DMS53 treated with DMSO at 0.1 percent for 48 hours (cell line): ENCODE measurements around the gene USP24.
"Not testable (repeated sequence)": the region's sequence is repeated elsewhere in the genome, so short reads cannot be mapped to it uniquely, and the experiment has no call there.

Source experiments
- DNase-seq: peaks from one replicate; lab custom pipeline; 2025; ENCODE audit not compliant: unreplicated experiment; lab: John Stamatoyannopoulos, UW

USP24 gene

DNA sequence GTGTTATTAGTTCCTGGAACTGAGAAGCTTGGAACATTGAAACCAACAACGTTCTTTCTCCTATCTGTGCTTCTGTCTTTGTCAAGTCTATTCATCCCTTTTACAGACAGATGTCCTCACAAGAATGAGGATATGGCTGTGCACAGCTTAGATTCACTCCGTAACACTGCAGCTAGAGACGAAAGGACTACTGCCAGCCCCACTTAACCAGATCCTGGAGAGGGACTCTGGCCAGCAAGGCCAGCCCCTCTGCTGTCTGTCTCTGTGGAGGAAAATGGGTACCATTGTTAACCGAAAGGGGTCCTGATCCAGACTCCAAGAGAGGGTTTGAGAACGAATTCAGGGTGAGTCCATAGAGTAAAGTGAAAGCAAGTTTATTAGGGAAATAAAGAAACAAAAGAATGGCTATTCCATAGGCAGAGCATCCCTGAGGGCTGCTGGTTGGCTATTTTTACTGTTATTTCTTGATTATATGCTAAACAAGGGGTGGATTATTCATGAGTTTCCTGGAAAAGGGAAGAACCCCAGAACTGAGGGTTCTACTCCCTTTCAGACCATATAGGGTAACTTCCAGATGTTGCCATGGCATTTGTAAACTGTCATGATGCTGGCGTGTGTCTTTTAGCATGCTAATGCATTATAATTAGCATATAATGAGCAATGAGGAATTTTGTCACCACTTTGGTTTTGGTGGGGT lies 17.4 kb upstream of the USP24 start:
- no peak for DNase-seq

DNA sequence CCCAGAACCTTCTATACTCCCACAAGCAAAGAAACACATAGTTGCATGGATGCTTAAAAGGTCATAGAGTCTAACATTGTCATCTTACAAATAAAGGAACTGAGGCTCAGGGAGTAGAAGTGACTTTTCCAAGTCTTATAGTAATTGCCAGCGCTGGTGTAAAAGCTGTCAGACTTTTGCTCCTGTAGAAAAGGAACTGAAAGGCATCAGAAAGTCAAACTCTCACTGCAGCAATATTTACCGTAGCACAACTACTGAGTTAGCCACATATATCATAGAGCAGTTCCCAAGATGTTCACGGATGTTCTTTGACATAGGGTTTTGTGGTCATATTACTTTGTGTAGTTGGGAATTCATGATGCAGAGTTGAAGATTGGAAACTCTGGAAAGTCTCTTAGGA lies 16.6 kb upstream of the USP24 start:
- no peak for DNase-seq

DNA sequence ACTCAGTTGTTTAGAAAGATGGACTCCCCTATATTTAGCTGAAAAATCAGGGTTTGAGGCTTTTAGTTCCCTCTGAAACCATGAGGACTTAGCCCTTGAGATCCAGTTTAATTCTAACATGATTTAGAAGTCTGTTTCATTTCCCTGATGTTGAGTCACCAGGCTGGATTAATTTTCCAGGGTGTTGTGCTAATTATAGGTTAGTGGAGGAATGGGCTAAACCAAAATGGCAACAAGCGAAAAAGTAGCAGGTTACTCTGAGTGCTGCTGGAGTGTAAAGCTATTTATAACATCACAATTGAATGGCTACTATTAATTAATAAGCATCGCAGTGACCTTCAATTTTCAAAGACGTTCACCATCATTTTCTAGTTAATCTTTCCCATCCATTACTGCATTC lies 15.5 kb upstream of the USP24 start:
- no peak for DNase-seq

DNA sequence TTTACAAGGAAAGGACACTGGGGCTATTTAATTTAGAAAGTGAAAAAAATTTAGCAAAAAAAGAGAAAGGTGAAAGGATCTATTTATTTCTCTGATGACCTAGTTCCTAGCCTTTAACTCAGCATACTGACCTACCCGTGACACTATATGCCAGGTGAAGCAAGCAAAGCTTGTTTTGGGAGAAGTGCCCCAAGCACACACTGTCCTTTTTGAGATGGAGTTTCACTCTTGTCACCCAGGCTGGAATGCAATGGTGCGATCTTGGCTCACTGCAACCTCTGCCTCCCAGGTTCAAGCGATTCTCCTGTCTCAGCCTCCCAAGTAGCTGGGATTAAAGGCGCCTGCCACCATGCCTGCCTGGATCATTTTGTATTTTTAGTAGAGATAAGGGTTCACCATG lies 14.6 kb upstream of the USP24 start:
- DNase-seq = not testable (repeated sequence)

DNA sequence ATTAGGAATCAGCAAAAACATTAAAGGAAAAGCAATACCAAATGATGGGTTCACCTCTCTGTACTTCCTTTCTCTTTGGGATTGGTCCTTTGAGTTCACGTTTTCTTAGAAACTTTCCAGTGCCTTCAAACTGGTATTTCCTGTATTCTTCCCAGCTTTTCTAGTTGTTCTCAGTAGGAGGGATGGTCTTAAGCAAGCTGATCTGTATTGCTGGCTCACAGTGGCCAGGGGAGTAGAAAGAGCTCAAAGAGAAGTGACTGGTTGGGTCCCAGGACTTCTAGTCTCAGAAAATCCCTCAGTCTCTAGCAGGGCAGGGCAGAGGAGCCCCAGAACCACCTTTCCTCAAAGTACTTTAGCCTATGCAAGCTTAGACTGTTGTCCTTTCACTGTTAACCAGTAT lies 10.1 kb upstream of the USP24 start:
- DNase-seq = no peak

DNA sequence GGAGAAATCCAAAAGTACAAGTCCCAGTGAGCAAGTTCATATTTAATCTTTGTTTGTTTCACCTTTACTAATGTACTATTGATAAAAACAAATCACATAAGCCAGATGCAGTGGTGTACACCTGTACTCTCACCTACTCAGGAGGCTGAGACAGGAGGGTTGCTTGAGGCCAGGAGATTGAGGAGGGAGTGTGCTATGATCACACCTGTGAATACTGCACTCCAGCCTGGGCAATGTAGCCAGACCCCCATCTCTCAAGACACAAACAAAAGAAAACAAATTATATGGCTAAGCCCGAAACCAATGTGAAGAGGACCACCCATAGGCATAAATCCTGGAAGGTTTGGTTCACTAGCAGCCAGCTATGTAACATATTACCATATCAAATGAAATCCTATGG lies 9.6 kb upstream of the USP24 start:
- no peak for DNase-seq

DNA sequence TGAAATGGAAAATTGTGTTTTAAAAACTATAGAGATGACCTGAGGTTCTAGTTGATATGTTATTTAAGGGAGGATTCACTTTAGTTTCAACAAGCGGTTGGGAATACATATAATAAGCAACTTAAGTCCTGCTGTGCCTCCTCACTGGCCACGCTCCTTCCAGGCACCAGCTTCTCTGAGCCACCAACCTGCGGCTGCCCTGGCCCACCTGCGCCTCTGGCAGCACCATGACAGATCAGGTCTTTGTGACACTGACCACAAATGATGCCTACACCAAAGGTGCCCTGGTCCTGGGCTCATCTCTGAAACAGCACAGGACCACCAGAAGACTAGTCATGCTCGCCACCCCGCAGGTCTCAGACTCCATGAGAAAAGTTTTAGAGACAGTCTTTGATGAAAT lies 7.0 kb upstream of the USP24 start:
- DNase-seq = no peak

DNA sequence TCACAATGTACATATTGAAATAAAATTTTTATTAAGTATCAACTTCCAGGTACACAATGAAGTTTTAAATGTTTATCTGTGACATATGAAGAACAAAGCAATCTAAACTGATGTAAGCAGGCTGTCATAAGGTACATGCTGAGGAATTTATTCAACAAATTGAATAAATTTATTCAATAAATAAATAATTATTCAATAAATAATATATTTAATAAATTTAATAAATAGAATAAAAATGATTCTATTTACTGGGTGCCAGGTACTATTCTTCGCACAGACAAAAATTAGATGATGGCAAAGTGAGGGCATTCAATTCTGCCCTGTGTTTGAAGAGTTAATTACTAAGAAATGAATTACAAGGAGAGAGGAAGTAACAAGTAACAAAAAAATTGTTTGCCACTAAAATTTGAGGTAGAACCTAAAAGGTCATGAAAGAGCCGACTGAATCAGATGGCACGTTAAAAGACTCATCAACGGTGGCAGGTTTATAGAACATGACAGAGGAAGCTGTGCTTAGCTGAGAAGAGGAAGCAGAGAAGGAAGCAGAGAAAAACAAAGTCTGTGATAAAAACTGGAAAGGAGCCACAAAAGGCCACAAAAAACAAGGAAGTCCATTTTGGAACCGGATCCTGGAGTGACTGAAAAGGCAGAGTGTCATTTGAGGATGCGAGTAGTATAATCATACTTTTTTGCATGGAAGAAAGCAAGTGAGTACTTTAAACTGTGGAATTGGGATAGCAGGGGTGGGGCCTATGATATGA lies 2.2 kb upstream of the USP24 start:
- peak; percentile 20 for DNase-seq

DNA sequence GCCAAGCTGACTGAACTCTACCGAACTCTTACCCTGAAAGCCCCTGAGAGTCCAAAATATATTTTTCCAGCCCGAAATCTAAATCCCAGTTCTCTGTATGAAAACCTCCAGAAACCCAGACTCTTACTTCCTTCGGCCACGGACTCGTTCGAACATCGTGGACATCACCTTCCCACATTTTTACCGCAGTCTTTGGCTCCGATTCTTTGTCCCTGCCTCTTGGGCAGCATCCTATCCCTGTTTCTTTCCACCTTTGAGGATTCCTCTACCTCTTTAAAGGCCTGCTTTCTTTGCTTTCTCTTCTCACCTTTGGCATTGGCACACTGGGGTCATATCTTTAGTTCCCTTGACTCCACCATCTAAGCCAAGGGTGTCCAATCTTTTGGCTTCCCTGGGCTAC lies 932 bp upstream of the USP24 start:
- peak; percentile 44 for DNase-seq

DNA sequence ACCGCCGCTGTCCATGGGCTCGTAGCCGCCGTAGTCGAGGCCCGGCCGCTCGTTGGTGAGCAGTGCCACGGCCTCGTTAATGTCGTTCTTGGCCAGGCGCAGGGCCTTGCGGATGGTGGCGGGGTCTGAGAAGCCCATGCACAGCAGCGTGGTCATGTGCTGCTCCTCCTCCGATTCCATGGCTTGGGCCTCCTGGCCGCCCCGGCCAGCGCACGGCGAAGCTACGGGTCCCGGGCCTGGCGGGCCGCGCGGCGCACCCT lies 300 bp downstream of the USP24 start:
- DNase-seq = no peak

DNA sequence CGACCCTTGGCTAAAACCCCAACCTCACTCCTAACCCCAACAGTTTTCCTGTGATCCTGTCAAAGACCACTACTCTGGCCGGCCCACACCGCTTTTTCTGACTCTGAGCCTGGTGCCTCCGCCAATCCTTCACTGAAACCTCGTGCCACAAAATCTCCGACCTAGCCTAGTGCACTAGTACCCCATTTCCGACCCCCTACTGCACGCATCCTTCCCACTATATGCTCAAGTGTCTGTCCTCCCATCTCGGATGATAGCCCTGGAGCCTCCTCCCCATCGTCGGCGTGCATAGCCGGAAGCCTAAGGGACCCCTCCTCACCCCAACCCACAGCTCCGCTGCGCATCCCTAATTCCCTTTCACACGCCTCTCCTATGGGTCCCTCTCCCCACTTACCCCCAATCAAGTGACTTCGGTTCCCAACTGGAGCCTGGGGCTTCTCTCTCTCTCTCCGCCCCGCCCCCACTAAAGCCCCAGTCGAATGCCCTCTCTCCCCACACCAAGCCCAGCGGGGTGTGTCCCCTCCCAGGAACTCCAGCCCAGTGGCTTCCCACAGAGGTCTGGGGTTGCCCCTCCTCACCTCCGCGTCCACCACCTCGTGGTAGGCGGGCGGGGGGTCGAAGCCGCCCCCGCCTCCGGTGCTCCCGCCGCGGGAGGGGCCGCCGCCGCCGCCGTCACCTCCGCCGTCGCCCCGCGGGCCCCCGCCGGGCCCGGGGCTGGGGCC lies 791 bp downstream of the USP24 start:
- DNase-seq = no peak

DNA sequence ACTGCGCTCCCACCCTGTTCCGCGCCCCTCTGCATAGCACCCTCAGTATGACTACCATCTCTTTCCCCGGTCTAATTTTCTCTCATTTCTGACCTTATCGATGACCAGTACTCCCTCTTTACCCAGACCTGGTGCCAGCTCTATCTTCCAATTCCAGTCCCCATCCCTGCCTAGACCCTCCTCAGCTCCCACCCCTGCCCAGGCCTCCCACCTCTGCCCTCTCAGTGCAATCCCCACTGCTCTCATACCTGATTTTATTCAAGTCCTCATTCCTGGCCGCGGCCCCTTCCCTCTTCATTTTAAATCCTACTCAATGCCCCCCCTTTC lies 1.3 kb downstream of the USP24 start:
- no peak for DNase-seq

DNA sequence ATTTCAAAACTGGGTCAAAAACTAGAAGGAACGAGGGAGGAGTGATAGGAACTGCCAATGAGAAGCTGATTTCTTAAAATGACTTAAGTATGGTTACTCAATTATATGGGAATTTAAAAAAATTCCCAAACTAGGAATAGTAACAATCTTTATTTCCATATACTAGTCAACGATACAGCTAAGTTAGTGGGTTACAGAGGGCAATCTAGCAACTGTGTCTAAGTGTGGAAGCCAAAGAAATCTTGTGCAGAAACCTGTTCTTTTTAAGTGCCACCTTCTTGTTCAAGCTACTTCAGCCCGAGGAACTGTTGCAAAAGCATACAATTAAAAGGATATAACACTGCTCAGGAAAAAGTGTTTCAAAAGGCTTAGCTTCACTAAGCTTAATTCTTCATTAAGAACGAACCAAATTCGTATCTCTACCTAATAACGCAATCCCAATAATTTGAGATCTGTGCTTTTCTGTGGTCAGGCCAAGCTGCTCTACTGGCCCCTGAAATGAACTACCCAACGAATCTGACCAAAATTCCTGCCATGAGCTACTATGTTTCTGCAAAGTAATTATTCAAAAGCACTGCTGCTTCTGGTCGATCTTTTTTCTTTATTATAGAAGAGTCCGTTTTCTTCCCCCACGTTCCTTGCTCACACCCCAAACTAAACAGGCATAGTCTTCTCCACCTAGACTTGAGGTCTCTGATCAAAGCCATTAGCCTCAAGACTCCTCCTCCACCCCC lies 1.8 kb downstream of the USP24 start:
- no peak for DNase-seq

DNA sequence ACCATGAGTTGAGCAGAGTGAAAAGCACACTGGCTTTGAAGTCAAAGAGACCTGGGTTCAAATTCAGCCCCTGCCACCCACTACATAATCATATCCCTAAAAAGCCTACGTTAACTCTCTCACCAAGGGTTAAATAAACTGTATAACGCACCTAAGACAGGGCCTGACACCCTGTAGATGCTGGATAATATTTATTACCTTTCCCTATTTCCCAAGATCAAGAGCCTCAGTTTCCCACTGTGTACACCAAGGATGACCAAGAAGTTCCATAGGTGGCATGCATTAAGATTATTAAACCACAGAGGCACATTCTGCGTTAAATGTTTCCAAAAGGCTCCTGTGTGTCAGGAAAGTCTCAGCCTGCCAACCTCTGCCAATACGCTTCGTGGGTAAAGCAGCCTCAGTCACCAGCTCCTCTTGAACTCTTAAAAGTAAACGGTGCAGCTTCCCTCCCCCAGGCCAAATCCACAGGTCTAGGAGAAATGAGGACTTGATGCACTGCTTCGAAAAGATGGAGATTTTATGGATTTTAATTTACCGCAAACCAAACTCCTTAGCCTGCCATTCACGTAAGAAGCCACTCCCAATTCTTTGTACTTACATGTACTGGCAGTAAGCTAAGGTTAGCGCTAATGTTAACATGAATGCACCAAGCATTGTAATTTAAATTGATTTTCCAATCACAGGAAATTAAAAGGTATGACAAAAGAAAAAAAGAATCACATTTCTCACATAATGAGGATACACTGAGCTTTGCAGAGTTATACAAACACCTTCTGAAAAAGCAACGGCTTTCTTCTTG lies 2.6 kb downstream of the USP24 start:
- DNase-seq = no peak

DNA sequence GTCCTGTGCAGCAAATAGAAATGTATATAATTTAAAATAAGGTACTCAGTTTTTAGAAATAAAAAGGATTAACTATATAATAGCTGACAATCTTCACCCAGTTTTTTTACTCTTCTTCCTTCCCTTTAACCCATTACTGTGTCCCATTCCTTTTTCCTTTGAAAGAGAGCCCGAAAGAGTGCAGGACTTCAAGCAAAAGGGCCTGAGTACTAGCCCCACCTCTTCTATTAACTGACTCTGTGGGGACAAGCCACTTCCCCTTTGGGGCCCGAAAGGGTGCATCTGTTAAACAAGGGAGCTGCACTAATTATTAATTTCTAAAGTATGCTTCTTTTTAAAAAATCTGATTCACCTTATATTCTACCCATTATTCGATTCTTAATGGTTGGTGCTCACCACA lies 3.3 kb downstream of the USP24 start:
- DNase-seq = no peak

DNA sequence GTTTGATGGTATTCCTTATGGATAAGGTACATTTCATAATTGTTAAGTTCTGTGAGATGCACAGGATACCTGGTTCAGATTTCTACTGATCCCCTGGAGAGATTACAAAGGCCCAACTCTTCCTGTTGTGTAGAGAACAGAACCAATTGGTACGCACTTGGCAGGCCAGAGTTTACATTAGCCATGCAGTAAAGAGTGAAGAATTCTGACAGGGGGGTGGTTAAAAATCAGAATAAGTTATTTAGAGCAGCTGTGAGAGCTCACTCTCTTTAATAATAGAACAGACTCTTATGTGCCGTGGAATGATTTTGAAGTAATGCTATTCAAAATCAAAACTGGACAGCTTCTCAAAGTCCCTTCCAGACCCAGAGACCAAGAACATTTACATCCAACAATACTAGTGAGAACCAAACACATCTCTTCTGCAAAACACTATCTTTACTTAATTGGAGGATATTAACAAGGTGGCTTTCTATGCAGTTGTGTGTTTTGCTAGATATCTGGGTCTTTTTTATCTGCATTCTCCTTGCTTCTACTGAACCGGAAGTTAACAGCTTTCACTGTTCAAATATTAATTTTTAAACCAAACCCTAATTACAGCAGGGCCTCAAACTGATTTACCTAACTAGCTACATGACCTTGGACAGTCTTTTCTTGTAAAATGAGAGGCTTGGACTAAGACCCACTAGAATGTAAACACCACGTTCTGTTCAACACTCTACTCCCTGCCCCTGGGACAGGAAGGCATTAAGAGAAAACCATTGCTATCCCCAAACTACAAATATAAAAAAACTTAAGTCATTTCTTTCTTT lies 4.0 kb downstream of the USP24 start:
- no peak for DNase-seq

DNA sequence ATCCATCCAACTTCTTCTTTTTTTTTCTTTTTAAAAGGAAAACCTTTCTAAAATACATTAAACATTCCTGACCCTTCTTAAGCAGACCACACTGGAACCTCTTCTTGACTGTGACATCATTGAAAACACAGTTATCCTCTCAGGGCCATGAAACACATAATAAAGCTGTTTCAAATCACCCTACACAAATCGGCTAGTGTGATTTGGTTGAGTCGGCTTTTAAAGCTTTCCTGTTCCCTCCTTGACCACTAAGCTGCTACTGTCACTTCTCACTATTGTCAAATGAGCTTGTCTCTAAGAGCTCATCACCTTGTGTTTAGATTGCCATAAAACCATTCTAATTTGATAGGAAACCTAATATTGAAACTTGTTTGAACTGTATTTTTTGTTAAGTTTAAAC lies 5.9 kb downstream of the USP24 start:
- DNase-seq = no peak

DNA sequence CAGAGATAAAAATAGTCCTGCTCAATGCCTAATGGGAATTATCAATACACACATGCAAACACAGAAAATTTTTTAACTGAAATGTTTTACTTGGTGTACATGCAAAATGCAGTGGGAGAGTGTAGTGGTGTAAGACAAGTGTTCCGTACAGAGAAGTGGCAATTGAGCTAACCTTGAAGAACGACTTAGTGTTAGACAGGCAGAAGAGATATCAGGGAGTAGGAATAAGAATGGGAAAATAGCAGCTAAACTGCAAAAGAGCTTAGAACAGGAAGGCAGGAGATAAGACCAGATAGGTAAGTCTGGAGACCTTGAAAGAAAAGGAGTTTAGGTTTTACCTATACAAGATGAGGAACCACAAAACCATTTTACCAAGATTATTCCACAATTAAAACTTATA lies 9.0 kb downstream of the USP24 start:
- no peak for DNase-seq

DNA sequence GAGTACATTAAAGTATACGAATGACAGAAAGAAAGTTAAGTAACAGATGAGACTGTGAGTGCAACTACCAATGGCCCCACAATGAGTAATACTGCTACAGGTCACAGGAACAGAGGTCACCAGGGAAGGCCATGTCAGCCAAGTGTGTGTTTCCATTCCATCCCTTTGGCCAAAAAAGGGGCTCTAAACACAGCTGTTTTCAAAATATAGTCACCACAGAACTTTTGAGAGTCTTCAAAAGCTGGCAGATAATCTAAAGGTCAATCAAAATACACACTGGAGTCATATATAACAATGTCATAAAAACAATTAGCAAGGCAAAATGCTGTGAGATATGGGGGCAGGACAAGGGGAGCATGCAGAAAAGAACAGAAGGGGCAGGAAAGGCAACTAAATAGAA lies 10.2 kb downstream of the USP24 start:
- no peak for DNase-seq

DNA sequence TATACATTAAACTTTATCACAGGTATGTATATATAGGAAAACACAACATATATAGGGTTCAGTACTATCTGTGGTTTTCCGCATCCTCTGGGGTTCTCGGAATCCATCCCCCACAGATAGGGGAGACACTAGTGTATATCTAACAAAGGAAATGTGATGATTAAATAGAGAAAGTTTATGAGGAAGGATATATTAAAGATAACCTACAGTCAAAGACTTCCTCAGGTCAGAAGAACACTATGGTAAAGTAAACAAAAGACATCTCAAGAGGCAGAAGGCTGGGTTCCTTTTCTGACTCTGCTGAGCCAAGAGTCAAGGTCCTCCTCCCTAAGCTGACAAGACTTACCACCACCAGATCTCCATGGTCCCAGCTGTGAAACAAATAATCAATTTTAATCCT lies 12.1 kb downstream of the USP24 start:
- DNase-seq = no peak
